ENCODE results near the gene CDH23.

GRCh38 chr10:71625445-71626175 is 228.9 kb downstream of the CDH23 start:
- no peak for TF ChIP-seq CTCF (IDR thresholded peaks at IDR 0.05 in 8 of 11, conservative IDR thresholded peaks at IDR 0.05 in 3 of 11)
- no peak for TF ChIP-seq POLR2A (IDR thresholded peaks at IDR 0.05)
- no peak for TF ChIP-seq POLR2AphosphoS5 (IDR thresholded peaks at IDR 0.05)
